ENCODE results near the gene NELFCD. TPM values are rescaled to one million over a fixed set of nuclear protein-coding genes. Genes with fewer than 3 reads are reported as not detected.

The NELFCD gene
- total and polyA plus RNA-seq, 9 of the 15 experiments (the other 6 are each of a cell fraction or from before 2014, with no cell fraction given), result 11.7 to 163 (median 96.5) TPM

DNA sequence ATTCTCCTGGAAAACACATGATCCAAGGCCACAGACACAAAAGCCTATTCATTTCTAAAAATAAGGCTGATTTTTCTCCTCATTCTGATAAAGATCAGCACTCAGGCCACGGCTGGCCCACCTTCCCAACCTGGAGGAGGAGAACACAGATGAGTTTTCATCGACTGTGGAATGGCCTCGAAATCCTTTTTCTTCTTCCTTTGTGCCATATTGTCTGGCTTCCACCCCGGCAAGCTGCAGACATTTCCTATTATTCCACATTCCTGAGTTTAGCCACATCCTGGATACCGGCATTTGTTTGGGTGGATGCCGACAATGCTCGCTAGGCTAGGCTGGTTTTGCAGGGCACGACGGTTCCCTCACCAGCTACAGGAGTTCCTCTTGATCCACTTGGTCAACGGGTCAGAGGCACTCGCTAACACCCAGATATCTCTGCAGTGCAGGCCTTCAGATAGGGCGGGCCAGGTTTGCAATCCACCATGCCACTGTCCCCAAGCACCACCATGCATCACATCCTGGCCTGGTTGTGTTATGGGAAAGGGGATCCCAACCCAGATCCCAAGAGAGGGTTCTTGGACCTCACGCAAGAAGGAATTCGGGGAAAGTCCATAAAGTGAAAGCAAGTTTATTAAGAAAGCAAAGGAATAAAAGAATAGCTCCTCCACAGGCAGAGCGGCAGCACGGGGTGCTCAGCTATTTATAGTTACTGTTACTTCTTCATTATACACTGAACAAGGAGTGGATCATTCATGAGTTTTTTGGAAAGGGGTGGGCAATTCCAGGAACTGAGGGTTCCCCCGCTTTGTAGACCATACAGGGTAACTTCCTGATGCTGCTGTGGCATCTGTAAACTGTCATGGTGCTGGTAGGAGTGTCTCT, 30.2 kb downstream of the NELFCD start (continued):
- TF ChIP-seq, protein P1, sequence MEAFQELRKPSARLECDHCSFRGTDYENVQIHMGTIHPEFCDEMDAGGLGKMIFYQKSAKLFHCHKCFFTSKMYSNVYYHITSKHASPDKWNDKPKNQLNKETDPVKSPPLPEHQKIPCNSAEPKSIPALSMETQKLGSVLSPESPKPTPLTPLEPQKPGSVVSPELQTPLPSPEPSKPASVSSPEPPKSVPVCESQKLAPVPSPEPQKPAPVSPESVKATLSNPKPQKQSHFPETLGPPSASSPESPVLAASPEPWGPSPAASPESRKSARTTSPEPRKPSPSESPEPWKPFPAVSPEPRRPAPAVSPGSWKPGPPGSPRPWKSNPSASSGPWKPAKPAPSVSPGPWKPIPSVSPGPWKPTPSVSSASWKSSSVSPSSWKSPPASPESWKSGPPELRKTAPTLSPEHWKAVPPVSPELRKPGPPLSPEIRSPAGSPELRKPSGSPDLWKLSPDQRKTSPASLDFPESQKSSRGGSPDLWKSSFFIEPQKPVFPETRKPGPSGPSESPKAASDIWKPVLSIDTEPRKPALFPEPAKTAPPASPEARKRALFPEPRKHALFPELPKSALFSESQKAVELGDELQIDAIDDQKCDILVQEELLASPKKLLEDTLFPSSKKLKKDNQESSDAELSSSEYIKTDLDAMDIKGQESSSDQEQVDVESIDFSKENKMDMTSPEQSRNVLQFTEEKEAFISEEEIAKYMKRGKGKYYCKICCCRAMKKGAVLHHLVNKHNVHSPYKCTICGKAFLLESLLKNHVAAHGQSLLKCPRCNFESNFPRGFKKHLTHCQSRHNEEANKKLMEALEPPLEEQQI (IDR thresholded peaks at IDR 0.05), result no peak
- TF ChIP-seq FOXJ3 (CRISPR knock-in tag; IDR thresholded peaks at IDR 0.05), result no peak
- no peak for TF ChIP-seq NUFIP1 (IDR thresholded peaks at IDR 0.05; ENCODE audit: partially characterized antibody)
- TF ChIP-seq SMAD1 (IDR thresholded peaks at IDR 0.05; ENCODE audit: low read depth, low read length, partially characterized antibody), result no peak
- TF ChIP-seq SRF (CRISPR knock-in tag; IDR thresholded peaks at IDR 0.05), result peak in 1 of 2 experiments; percentile 96; a peak in 2 of 4 replicates
- no peak for TF ChIP-seq MTF1 (CRISPR knock-in tag; IDR thresholded peaks at IDR 0.05; ENCODE audit: borderline replicate concordance)
- TF ChIP-seq, protein P2, sequence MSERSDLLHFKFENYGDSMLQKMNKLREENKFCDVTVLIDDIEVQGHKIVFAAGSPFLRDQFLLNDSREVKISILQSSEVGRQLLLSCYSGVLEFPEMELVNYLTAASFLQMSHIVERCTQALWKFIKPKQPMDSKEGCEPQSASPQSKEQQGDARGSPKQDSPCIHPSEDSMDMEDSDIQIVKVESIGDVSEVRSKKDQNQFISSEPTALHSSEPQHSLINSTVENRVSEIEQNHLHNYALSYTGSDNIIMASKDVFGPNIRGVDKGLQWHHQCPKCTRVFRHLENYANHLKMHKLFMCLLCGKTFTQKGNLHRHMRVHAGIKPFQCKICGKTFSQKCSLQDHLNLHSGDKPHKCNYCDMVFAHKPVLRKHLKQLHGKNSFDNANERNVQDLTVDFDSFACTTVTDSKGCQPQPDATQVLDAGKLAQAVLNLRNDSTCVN (CRISPR knock-in tag; IDR thresholded peaks at IDR 0.05), result no peak
- TF ChIP-seq PHB (CRISPR knock-in tag; IDR thresholded peaks at IDR 0.05), result no peak
- TF ChIP-seq, protein P3, sequence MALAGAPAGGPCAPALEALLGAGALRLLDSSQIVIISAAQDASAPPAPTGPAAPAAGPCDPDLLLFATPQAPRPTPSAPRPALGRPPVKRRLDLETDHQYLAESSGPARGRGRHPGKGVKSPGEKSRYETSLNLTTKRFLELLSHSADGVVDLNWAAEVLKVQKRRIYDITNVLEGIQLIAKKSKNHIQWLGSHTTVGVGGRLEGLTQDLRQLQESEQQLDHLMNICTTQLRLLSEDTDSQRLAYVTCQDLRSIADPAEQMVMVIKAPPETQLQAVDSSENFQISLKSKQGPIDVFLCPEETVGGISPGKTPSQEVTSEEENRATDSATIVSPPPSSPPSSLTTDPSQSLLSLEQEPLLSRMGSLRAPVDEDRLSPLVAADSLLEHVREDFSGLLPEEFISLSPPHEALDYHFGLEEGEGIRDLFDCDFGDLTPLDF (CRISPR knock-in tag; IDR thresholded peaks at IDR 0.05), result no peak
- TF ChIP-seq, protein P4, sequence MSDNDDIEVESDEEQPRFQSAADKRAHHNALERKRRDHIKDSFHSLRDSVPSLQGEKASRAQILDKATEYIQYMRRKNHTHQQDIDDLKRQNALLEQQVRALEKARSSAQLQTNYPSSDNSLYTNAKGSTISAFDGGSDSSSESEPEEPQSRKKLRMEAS (CRISPR knock-in tag; IDR thresholded peaks at IDR 0.05), result no peak
- TF ChIP-seq, protein P5, sequence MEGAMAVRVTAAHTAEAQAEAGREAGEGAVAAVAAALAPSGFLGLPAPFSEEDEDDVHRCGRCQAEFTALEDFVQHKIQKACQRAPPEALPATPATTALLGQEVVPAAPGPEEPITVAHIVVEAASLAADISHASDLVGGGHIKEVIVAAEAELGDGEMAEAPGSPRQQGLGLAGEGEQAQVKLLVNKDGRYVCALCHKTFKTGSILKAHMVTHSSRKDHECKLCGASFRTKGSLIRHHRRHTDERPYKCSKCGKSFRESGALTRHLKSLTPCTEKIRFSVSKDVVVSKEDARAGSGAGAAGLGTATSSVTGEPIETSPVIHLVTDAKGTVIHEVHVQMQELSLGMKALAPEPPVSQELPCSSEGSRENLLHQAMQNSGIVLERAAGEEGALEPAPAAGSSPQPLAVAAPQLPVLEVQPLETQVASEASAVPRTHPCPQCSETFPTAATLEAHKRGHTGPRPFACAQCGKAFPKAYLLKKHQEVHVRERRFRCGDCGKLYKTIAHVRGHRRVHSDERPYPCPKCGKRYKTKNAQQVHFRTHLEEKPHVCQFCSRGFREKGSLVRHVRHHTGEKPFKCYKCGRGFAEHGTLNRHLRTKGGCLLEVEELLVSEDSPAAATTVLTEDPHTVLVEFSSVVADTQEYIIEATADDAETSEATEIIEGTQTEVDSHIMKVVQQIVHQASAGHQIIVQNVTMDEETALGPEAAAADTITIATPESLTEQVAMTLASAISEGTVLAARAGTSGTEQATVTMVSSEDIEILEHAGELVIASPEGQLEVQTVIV (CRISPR knock-in tag; IDR thresholded peaks at IDR 0.05; ENCODE audit: borderline replicate concordance), result no peak
- TF ChIP-seq ZNF165 (CRISPR knock-in tag; IDR thresholded peaks at IDR 0.05; ENCODE audit: borderline replicate concordance), result no peak
- TF ChIP-seq CBFB (CRISPR knock-in tag; IDR thresholded peaks at IDR 0.05), result no peak
- no peak for TF ChIP-seq ATF1 (CRISPR knock-in tag; IDR thresholded peaks at IDR 0.05)
- TF ChIP-seq ATF1 (tag; IDR thresholded peaks at IDR 0.05), result no peak
- no peak for TF ChIP-seq ZNF282 (CRISPR knock-in tag; IDR thresholded peaks at IDR 0.05)
- no peak for TF ChIP-seq ZNF133 (CRISPR knock-in tag; IDR thresholded peaks at IDR 0.05)
- no peak for TF ChIP-seq SMC3 (conservative IDR thresholded peaks at IDR 0.05; ENCODE audit: insufficient read depth, low read depth, low read length)
- TF ChIP-seq ZNF644 (tag; IDR thresholded peaks at IDR 0.05; ENCODE audit: low read depth), result no peak
- TF ChIP-seq RBM25 (IDR thresholded peaks at IDR 0.05; ENCODE audit: low read depth, low read length, severe bottlenecking), result no peak
- no peak for TF ChIP-seq NFYB (IDR thresholded peaks at IDR 0.05; ENCODE audit: extremely low read depth, insufficient read length)
